Measurements from ENCODE around the gene SH3RF3.

- TF ChIP-seq POLR2AphosphoS5 (IDR thresholded peaks at IDR 0.05; ENCODE audit: low read depth, low read length) (no peak), REST (IDR thresholded peaks at IDR 0.05; ENCODE audit: insufficient read depth in 1 of 2, low read depth in 2 of 2, low read length in 2 of 2) (no peak), SIN3A (IDR thresholded peaks at IDR 0.05; ENCODE audit: borderline replicate concordance, insufficient read depth, low read length) (no peak), TAF1 (IDR thresholded peaks at IDR 0.05; ENCODE audit: borderline replicate concordance, insufficient read depth, low read length) (no peak)
Measured at GRCh38 chr2:109200616-109201464, 71.8 kb downstream of the SH3RF3 start.
